GM12891 (cell line): ENCODE data around the gene KDM4B.

ENCODE experiments used
- DNase-seq: peaks from one replicate; pipeline ENCODE4 v3.0.0; 2011; ENCODE audit warnings: low spot score; ENCODE audit not compliant: insufficient read length
- FAIRE-seq: peaks from 2 replicates; lab custom pipeline; 2011; peaks lifted over from hg19 to GRCh38; lab: Jason Lieb, UNC
- PAX5 ChIP-seq: IDR thresholded peaks from 2 replicates; pipeline ENCODE4 v1.6.1; 2011; ENCODE audit warnings: low read length, moderate library complexity, mild to moderate bottlenecking; ENCODE audit not compliant: insufficient read depth, severe bottlenecking
- POLR2A ChIP-seq: IDR thresholded peaks from 2 replicates; pipeline ENCODE4 v1.6.1; 2011; ENCODE audit warnings: low read depth, low read length, control low read depth
- POLR2AphosphoS5 ChIP-seq: IDR thresholded peaks from 2 replicates; pipeline ENCODE4 v1.6.1; 2011; ENCODE audit warnings: low read depth, low read length, control low read depth
- POU2F2 ChIP-seq: IDR thresholded peaks from 2 replicates; pipeline ENCODE4 v1.6.1; 2011; ENCODE audit warnings: low read depth, mild to moderate bottlenecking, control low read depth, low read length, moderate library complexity
- SPI1 ChIP-seq: IDR thresholded peaks from 2 replicates; pipeline ENCODE4 v1.6.1; 2011; ENCODE audit warnings: low read depth, low read length, control low read depth
- TAF1 ChIP-seq: IDR thresholded peaks from 2 replicates; pipeline ENCODE4 v1.6.1; 2011; ENCODE audit warnings: low read depth, low read length, control low read depth

The KDM4B gene

GRCh38 chr19:5037936-5038335, 69.0 kb downstream of the KDM4B start:
- FAIRE-seq (no peak), DNase-seq (no peak)
- no peak for TF ChIP-seq PAX5

DNA sequence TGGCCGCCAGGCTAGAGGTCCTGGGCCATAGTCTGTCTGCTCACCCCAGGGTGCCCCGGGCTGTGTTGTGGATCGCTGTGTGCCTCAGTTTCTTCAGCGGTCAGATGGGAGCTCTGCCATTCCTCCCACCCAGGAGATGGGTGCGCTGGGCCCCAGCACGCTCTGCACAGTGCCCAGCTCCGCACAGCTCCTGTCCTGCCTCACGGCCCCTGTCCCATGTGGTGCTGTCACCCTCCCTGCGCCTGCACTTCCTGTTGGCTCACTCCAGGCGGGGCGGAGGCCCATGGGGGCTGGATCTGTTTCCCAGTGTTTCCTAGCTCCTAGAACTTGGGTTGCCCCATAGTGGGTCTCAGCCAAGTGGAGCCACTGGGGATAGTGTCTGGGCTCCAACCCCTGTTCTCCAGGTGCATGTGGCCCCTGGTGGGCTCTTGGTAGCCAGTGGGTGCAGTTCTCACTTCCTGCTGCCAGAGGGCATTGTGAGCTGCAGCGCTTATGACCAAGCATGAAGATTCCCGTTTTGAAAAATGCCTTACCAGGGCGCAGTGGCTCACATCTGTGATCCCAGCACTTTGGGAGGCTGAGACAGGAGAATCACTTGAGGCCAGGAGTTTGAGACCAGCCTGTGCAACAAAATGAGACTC, 69.8 kb downstream of the KDM4B start:
- no peak for FAIRE-seq
- TF ChIP-seq POLR2AphosphoS5 = no peak
- no peak for TF ChIP-seq SPI1
- no peak for TF ChIP-seq POLR2A
- TF ChIP-seq TAF1 = no peak
- TF ChIP-seq POU2F2 = no peak
- no peak for TF ChIP-seq PAX5
- DNase-seq = no peak

- TF ChIP-seq SPI1 = no peak
- no peak for TF ChIP-seq TAF1
- FAIRE-seq (no peak), DNase-seq (no peak)
Measured at GRCh38 chr19:5039642-5040543, 71.0 kb downstream of the KDM4B start.

DNA sequence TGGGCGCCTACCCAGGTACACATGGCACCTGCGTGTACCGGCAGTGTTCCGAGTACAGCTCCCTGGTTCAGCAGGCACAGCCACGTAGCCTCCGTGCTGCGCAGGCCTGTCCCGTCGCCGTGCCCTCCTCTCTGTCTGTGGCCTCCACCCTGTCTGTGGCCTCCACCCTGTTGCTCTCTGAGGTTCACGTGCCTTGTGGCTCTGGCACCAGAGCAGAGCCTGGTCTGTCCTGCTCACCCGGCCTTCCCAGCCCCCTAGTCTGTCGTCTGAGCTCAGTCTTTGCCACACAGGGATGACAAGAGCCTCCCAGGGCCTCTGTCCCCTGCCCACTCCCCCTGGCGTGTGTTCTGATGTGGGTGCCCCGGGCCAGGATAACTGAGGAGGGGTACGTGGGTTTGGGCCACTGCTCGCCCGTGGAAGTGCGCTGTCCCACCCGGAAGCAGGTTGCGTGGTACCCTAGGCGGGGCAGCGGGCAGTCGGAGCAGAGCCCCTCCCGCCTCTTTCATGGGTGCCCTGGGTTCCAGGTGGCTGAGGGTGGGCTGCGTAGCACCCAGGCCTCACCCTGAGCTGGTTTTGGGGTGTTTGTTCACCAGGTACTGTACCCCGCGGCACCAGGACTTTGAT, 71.7 kb downstream of the KDM4B start:
- DNase-seq (no peak), FAIRE-seq (no peak)
- no peak for TF ChIP-seq SPI1
- TF ChIP-seq POLR2A = no peak
- no peak for TF ChIP-seq POLR2AphosphoS5
- no peak for TF ChIP-seq POU2F2
- no peak for TF ChIP-seq PAX5
- TF ChIP-seq TAF1 = no peak

DNA sequence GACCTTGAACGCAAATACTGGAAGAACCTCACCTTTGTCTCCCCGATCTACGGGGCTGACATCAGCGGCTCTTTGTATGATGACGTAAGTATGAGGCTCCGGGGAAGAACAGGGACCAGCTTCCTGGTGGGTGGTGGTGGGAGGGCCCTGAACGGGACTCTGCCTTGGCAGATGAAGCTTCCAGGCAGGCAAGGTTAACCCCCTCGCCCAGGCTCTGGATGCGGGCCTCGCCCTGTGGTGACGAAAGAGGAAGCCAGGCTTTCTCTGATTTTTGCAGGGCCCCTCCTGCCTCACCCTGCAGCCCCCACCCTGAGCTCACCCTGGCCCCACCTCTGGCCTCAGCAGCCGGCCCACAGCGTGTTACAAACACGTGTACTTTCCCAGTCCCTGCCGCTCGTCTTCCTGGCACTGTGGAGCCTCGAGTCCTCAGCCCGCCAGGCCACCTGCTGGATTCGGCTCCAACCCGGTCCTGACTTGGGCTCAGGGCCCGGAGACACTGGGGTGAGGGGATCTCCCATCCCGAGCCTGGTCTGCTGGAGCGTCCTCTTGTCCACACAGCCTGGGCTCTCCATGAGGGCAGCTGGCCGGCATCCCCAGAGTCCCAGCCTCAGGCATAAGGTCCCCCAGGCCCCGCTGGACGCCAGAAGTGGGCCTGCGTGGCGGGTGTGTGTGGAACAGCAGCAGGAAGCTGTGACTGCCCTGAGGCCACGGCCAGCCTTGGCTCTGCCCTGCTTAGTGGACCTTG, 72.4 kb downstream of the KDM4B start:
- FAIRE-seq (no peak), DNase-seq (no peak)
- no peak for TF ChIP-seq POU2F2
- no peak for TF ChIP-seq POLR2AphosphoS5
- no peak for TF ChIP-seq TAF1
- TF ChIP-seq PAX5 = no peak
- no peak for TF ChIP-seq SPI1
- TF ChIP-seq POLR2A = no peak

GRCh38 chr19:5041913-5042187, 72.9 kb downstream of the KDM4B start:
- no peak for DNase-seq
- TF ChIP-seq POLR2A (no peak), SPI1 (no peak), TAF1 (no peak), PAX5 (no peak), POU2F2 (no peak), POLR2AphosphoS5 (no peak)
- no peak for FAIRE-seq

DNA sequence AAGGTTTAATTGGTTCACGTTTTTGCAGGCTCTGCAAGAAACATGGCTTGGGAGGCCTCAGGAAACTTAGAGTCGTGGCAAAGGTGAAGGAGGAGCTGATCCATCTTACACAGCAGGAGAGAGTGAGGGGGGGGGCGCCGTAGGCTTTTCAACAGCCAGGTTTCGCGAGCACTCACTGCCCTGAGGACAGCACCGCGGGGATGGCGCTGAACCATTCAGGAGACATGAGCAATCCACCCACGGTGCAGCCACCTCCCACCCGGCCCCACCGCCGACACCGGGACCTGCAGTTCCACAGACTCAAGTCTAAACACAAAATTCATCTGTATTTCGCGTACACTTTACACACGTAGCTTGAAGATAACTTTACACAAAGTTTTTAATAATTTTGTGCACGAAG, 73.6 kb downstream of the KDM4B start:
- FAIRE-seq = no peak
- no peak for DNase-seq
- TF ChIP-seq POU2F2 (no peak), POLR2AphosphoS5 (no peak), POLR2A (no peak), PAX5 (no peak), TAF1 (no peak), SPI1 (no peak)

GRCh38 chr19:5045029-5045428, 76.1 kb downstream of the KDM4B start:
- DNase-seq = no peak
- FAIRE-seq = no peak
- no peak for TF ChIP-seq POLR2AphosphoS5
- no peak for TF ChIP-seq SPI1
- TF ChIP-seq POU2F2 = no peak

- no peak for TF ChIP-seq POU2F2
- TF ChIP-seq POLR2AphosphoS5 = no peak
- TF ChIP-seq POLR2A = no peak
- TF ChIP-seq TAF1 = no peak
- no peak for TF ChIP-seq SPI1
- no peak for TF ChIP-seq PAX5
- DNase-seq (no peak), FAIRE-seq (no peak)
Measured at GRCh38 chr19:5045956-5046338, 77.0 kb downstream of the KDM4B start.

- no peak for DNase-seq
Measured at GRCh38 chr19:5046339-5047039, 77.6 kb downstream of the KDM4B start.

More at GRCh38 chr19:5046339-5047039, 77.6 kb downstream of the KDM4B start:
- FAIRE-seq = no peak
- TF ChIP-seq POLR2A = no peak
- no peak for TF ChIP-seq TAF1
- no peak for TF ChIP-seq POLR2AphosphoS5
- no peak for TF ChIP-seq SPI1
- no peak for TF ChIP-seq PAX5
- TF ChIP-seq POU2F2 = no peak
